Panc1 (cell line): ENCODE results near the gene GOLGA6L10.
"Not testable (repeated sequence)": the region's sequence is repeated elsewhere in the genome, so short reads cannot be mapped to it uniquely, and the experiment has no call there.

ENCODE experiments used
- POLR2AphosphoS5 ChIP-seq: IDR thresholded peaks from 2 replicates; pipeline ENCODE4 v1.6.1; 2012; ENCODE audit warnings: mild to moderate bottlenecking, low read depth, low read length, moderate library complexity
- SIN3A ChIP-seq: IDR thresholded peaks from 2 replicates; pipeline ENCODE4 v1.6.1; 2012; ENCODE audit warnings: low read depth, mild to moderate bottlenecking, low read length, moderate library complexity, borderline replicate concordance; ENCODE audit not compliant: insufficient read depth
- TF ChIP-seq, protein P1 (sequence below): fragments of 450-650 bp; IDR thresholded peaks from 2 replicates; pipeline ENCODE4 v1.5.1; 2017; ENCODE audit warnings: mild to moderate bottlenecking

DNA sequence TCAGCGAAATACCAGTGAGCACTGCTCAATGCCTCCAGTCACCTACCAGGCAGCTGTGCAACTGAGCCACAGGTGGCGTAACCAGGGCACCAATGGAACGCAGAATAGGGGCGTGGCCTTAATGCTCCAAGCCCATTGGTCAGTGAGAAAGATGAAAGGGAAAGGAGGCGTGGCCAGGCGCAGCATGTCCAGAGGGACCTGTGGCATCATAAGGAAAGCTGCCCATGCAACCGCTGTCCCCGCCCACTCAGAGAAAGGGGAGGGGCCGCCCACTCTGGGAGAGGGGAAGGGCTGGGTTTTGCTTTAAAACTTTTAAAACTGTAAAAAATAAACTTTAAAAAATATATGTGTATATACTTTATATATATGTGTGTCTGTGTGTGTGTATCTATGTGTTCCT, at the start of gene GOLGA6L10:
- TF ChIP-seq, protein P1, sequence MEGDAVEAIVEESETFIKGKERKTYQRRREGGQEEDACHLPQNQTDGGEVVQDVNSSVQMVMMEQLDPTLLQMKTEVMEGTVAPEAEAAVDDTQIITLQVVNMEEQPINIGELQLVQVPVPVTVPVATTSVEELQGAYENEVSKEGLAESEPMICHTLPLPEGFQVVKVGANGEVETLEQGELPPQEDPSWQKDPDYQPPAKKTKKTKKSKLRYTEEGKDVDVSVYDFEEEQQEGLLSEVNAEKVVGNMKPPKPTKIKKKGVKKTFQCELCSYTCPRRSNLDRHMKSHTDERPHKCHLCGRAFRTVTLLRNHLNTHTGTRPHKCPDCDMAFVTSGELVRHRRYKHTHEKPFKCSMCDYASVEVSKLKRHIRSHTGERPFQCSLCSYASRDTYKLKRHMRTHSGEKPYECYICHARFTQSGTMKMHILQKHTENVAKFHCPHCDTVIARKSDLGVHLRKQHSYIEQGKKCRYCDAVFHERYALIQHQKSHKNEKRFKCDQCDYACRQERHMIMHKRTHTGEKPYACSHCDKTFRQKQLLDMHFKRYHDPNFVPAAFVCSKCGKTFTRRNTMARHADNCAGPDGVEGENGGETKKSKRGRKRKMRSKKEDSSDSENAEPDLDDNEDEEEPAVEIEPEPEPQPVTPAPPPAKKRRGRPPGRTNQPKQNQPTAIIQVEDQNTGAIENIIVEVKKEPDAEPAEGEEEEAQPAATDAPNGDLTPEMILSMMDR: not testable (repeated sequence)
- not testable (repeated sequence) for TF ChIP-seq POLR2AphosphoS5, SIN3A
